ENCODE results near the gene AIFM3.
"Not testable (repeated sequence)": the region's sequence is repeated elsewhere in the genome, so short reads cannot be mapped to it uniquely, and the experiment has no call there.

Gene AIFM3

GRCh38 chr22:21000207-21000986 lies 33.3 kb downstream of the AIFM3 start:
- H3K27ac ChIP-seq (ENCODE audit: low read length): peak overlapping the region; percentile 96
- peak overlapping the region; percentile 65 to 90 for H3K4me3 ChIP-seq (ENCODE audit: low read length in 2 of 2)
- H3K36me3 ChIP-seq (ENCODE audit: control insufficient read depth in 2 of 2, insufficient read depth in 2 of 2, low read length in 2 of 2): peaks cover 6 to 16% of the 10 kb centered on the region in 2 donors
- peak overlapping the region; percentile 85 to 95 for H3K9ac ChIP-seq (ENCODE audit: low read length in 2 of 2)
- H3K9me3 ChIP-seq (ENCODE audit: control insufficient read depth in 2 of 2, low read length in 2 of 2): no peaks in the 10 kb centered on the region
- no peaks in the 10 kb centered on the region for H3K27me3 ChIP-seq (ENCODE audit: control insufficient read depth in 1 of 2, insufficient read depth in 2 of 2, low read length in 2 of 2)
- H3K4me1 ChIP-seq (ENCODE audit: control insufficient read depth, insufficient read depth, low read length): peaks cover 36% of the 10 kb centered on the region

GRCh38 chr22:21000987-21001600 lies 34.0 kb downstream of the AIFM3 start:
- peaks cover 6 to 16% of the 10 kb centered on the region in 2 donors for H3K36me3 ChIP-seq (ENCODE audit: control insufficient read depth in 2 of 2, insufficient read depth in 2 of 2, low read length in 2 of 2)
- no peaks in the 10 kb centered on the region for H3K27me3 ChIP-seq (ENCODE audit: control insufficient read depth in 1 of 2, insufficient read depth in 2 of 2, low read length in 2 of 2)
- H3K9me3 ChIP-seq (ENCODE audit: control insufficient read depth in 2 of 2, low read length in 2 of 2): no peaks in the 10 kb centered on the region
- peak overlapping the region; percentile 85 to 95 for H3K9ac ChIP-seq (ENCODE audit: low read length in 2 of 2)
- peak overlapping the region; percentile 65 to 90 for H3K4me3 ChIP-seq (ENCODE audit: low read length in 2 of 2)
- H3K27ac ChIP-seq (ENCODE audit: low read length): peak overlapping the region; percentile 96
- H3K4me1 ChIP-seq (ENCODE audit: control insufficient read depth, insufficient read depth, low read length): peaks cover 36% of the 10 kb centered on the region

- Histone ChIP-seq H3K4me3 (ENCODE audit: low read length in 2 of 2) (peak within 1 kb of the TSS; percentile 65 to 90), H3K27ac (ENCODE audit: low read length) (peak within 1 kb of the TSS; percentile 96), H3K9me3 (ENCODE audit: control insufficient read depth in 2 of 2, low read length in 2 of 2) (no peaks in the 10 kb centered on the region)
Observed at GRCh38 chr22:21001601-21002325, 34.7 kb downstream of the AIFM3 start, which contains the start of gene THAP7. TSS of gene THAP7 (minus strand) at chr22:21002118. CDS start at chr22:21001911, 207 bp downstream.

GRCh38 chr22:21003782-21004181 lies 36.7 kb downstream of the AIFM3 start:
- no peaks in the 10 kb centered on the region for H3K9me3 ChIP-seq (ENCODE audit: control insufficient read depth in 2 of 2, low read length in 2 of 2)
- H3K27ac ChIP-seq (ENCODE audit: low read length): peak overlapping the region; percentile 96
- H3K4me1 ChIP-seq (ENCODE audit: control insufficient read depth, insufficient read depth, low read length): peaks cover 36% of the 10 kb centered on the region
- H3K4me3 ChIP-seq (ENCODE audit: low read length in 2 of 2): peak overlapping the region in 1 of 2 donors; percentile 15
- peaks cover 0 to 7% of the 10 kb centered on the region in 2 donors for H3K36me3 ChIP-seq (ENCODE audit: control insufficient read depth in 2 of 2, insufficient read depth in 2 of 2, low read length in 2 of 2)
- H3K27me3 ChIP-seq (ENCODE audit: control insufficient read depth in 1 of 2, insufficient read depth in 2 of 2, low read length in 2 of 2): no peaks in the 10 kb centered on the region
- peak overlapping the region; percentile 36 to 85 for H3K9ac ChIP-seq (ENCODE audit: low read length in 2 of 2)

More at GRCh38 chr22:21001601-21002325, 34.7 kb downstream of the AIFM3 start, which contains the start of gene THAP7:
- Histone ChIP-seq H3K4me1 (ENCODE audit: control insufficient read depth, insufficient read depth, low read length) (peaks cover 36% of the 10 kb centered on the region), H3K27me3 (ENCODE audit: control insufficient read depth in 1 of 2, insufficient read depth in 2 of 2, low read length in 2 of 2) (no peaks in the 10 kb centered on the region), H3K36me3 (ENCODE audit: control insufficient read depth in 2 of 2, insufficient read depth in 2 of 2, low read length in 2 of 2) (peaks cover 6 to 14% of the 10 kb centered on the region in 2 donors), H3K9ac (ENCODE audit: low read length in 2 of 2) (peak within 1 kb of the TSS; percentile 85 to 95)

GRCh38 chr22:21009208-21009607 lies 42.2 kb downstream of the AIFM3 start:
- H3K27ac ChIP-seq (ENCODE audit: low read length): not testable (repeated sequence)

GRCh38 chr22:21009638-21010425 lies 42.8 kb downstream of the AIFM3 start:
- no peaks in the 10 kb centered on the region for H3K9me3 ChIP-seq (ENCODE audit: control insufficient read depth in 2 of 2, low read length in 2 of 2)
- H3K27me3 ChIP-seq (ENCODE audit: control insufficient read depth in 1 of 2, insufficient read depth in 2 of 2, low read length in 2 of 2): no peaks in the 10 kb centered on the region
- no peaks in the 10 kb centered on the region for H3K36me3 ChIP-seq (ENCODE audit: control insufficient read depth in 2 of 2, insufficient read depth in 2 of 2, low read length in 2 of 2)
- no peak overlapping the region for H3K9ac ChIP-seq (ENCODE audit: low read length in 2 of 2)
- no peak overlapping the region for H3K4me3 ChIP-seq (ENCODE audit: low read length in 2 of 2)
- H3K4me1 ChIP-seq (ENCODE audit: control insufficient read depth, insufficient read depth, low read length): peaks cover 14% of the 10 kb centered on the region
- H3K27ac ChIP-seq (ENCODE audit: low read length): no peak overlapping the region

More at GRCh38 chr22:21009208-21009607, 42.2 kb downstream of the AIFM3 start:
- H3K9ac ChIP-seq (ENCODE audit: low read length in 2 of 2); H3K4me3 ChIP-seq (ENCODE audit: low read length in 2 of 2); H3K9me3 ChIP-seq (ENCODE audit: control insufficient read depth in 2 of 2, low read length in 2 of 2); H3K4me1 ChIP-seq (ENCODE audit: control insufficient read depth, insufficient read depth, low read length); H3K36me3 ChIP-seq (ENCODE audit: control insufficient read depth in 2 of 2, insufficient read depth in 2 of 2, low read length in 2 of 2); H3K27me3 ChIP-seq (ENCODE audit: control insufficient read depth in 1 of 2, insufficient read depth in 2 of 2, low read length in 2 of 2): not testable (repeated sequence)

- Histone ChIP-seq H3K27me3 (ENCODE audit: control insufficient read depth in 1 of 2, insufficient read depth in 2 of 2, low read length in 2 of 2) (no peaks in the 10 kb centered on the region), H3K27ac (ENCODE audit: low read length) (no peak overlapping the region), H3K36me3 (ENCODE audit: control insufficient read depth in 2 of 2, insufficient read depth in 2 of 2, low read length in 2 of 2) (no peaks in the 10 kb centered on the region), H3K9ac (ENCODE audit: low read length in 2 of 2) (no peak overlapping the region), H3K4me3 (ENCODE audit: low read length in 2 of 2) (no peak overlapping the region), H3K4me1 (ENCODE audit: control insufficient read depth, insufficient read depth, low read length) (peaks cover 22% of the 10 kb centered on the region), H3K9me3 (ENCODE audit: control insufficient read depth in 2 of 2, low read length in 2 of 2) (no peaks in the 10 kb centered on the region)
Observed at GRCh38 chr22:21010426-21011113, 43.5 kb downstream of the AIFM3 start.

GRCh38 chr22:21012446-21013407 lies 45.7 kb downstream of the AIFM3 start:
- no peaks in the 10 kb centered on the region for H3K9me3 ChIP-seq (ENCODE audit: control insufficient read depth in 2 of 2, low read length in 2 of 2)
- no peak overlapping the region for H3K4me3 ChIP-seq (ENCODE audit: low read length in 2 of 2)
- H3K4me1 ChIP-seq (ENCODE audit: control insufficient read depth, insufficient read depth, low read length): peaks cover 24% of the 10 kb centered on the region
- H3K36me3 ChIP-seq (ENCODE audit: control insufficient read depth in 2 of 2, insufficient read depth in 2 of 2, low read length in 2 of 2): no peaks in the 10 kb centered on the region
- H3K27ac ChIP-seq (ENCODE audit: low read length): no peak overlapping the region
- no peak overlapping the region for H3K9ac ChIP-seq (ENCODE audit: low read length in 2 of 2)
- H3K27me3 ChIP-seq (ENCODE audit: control insufficient read depth in 1 of 2, insufficient read depth in 2 of 2, low read length in 2 of 2): no peaks in the 10 kb centered on the region

- peak overlapping the region; percentile 49 for H3K27ac ChIP-seq (ENCODE audit: low read length)
- peak overlapping the region; percentile 60 to 64 for H3K9ac ChIP-seq (ENCODE audit: low read length in 2 of 2)
- no peaks in the 10 kb centered on the region for H3K36me3 ChIP-seq (ENCODE audit: control insufficient read depth in 2 of 2, insufficient read depth in 2 of 2, low read length in 2 of 2)
- no peaks in the 10 kb centered on the region for H3K27me3 ChIP-seq (ENCODE audit: control insufficient read depth in 1 of 2, insufficient read depth in 2 of 2, low read length in 2 of 2)
- peak overlapping the region; percentile 79 to 82 for H3K4me3 ChIP-seq (ENCODE audit: low read length in 2 of 2)
- peaks cover 24% of the 10 kb centered on the region for H3K4me1 ChIP-seq (ENCODE audit: control insufficient read depth, insufficient read depth, low read length)
- H3K9me3 ChIP-seq (ENCODE audit: control insufficient read depth in 2 of 2, low read length in 2 of 2): no peaks in the 10 kb centered on the region
Observed at GRCh38 chr22:21013657-21014201, 46.7 kb downstream of the AIFM3 start.

All from stomach smooth muscle (tissue), 2 donors.